Stimulated activated CD8-positive, alpha-beta memory T cell treated with anti-CD3 and anti-CD28 coated beads, Interleukin-15, amount 100 ng/mL, for 24 hours (primary cell): Measurements from ENCODE around the gene CHP2.
"Not testable (repeated sequence)": the region's sequence is repeated elsewhere in the genome, so short reads cannot be mapped to it uniquely, and the experiment has no call there.

ENCODE experiments used
- DNase-seq: peaks from one replicate; pipeline ENCODE4 v3.0.0-alpha.2; 2020; ENCODE audit warnings: low read depth

Gene CHP2

GRCh38 chr16:23754594-23755483, at the start of gene CHP2:
TSS of gene CHP2 (plus strand) at chr16:23755026. CDS start at chr16:23755050, 24 bp downstream.
- no peak for DNase-seq

- no peak for DNase-seq
These were observed 49.3 kb upstream of the CHP2 start for GRCh38 chr16:23705517-23705902.

GRCh38 chr16:23706439-23706838, 48.4 kb upstream of the CHP2 start:
- no peak for DNase-seq

- DNase-seq: no peak
These were observed 45.3 kb upstream of the CHP2 start for GRCh38 chr16:23709536-23709935.

- no peak for DNase-seq
These were observed 44.8 kb upstream of the CHP2 start for GRCh38 chr16:23710008-23710407.

GRCh38 chr16:23710504-23710903, 44.3 kb upstream of the CHP2 start:
- no peak for DNase-seq

GRCh38 chr16:23711785-23712184, 43.0 kb upstream of the CHP2 start:
- DNase-seq: no peak

- DNase-seq: no peak
These were observed 41.9 kb upstream of the CHP2 start, which contains the start of gene ERN2 for GRCh38 chr16:23712976-23713375. TSS of gene ERN2 (minus strand) at chr16:23713222. CDS start at chr16:23713187, 35 bp downstream.

GRCh38 chr16:23716484-23716883, 38.3 kb upstream of the CHP2 start:
- no peak for DNase-seq

GRCh38 chr16:23722613-23723240, 32.1 kb upstream of the CHP2 start:
- not testable (repeated sequence) for DNase-seq

GRCh38 chr16:23724096-23724784, 30.6 kb upstream of the CHP2 start:
- no peak for DNase-seq

GRCh38 chr16:23724785-23725131, 30.1 kb upstream of the CHP2 start:
- DNase-seq: no peak

GRCh38 chr16:23726710-23727109, 28.1 kb upstream of the CHP2 start:
- no peak for DNase-seq

GRCh38 chr16:23728112-23728477, 26.7 kb upstream of the CHP2 start:
- no peak for DNase-seq

- no peak for DNase-seq
These were observed 25.1 kb upstream of the CHP2 start for GRCh38 chr16:23729503-23730424.

GRCh38 chr16:23734176-23734893, 20.5 kb upstream of the CHP2 start:
- no peak for DNase-seq

- DNase-seq: not testable (repeated sequence)
These were observed 17.3 kb upstream of the CHP2 start for GRCh38 chr16:23737423-23738028.

- DNase-seq: no peak
These were observed 15.3 kb upstream of the CHP2 start for GRCh38 chr16:23739516-23739915.

GRCh38 chr16:23741675-23742303, 13.0 kb upstream of the CHP2 start:
- DNase-seq: no peak

GRCh38 chr16:23742766-23743165, 12.1 kb upstream of the CHP2 start:
- no peak for DNase-seq
